Measurements from ENCODE around the gene PCDHGA1.
"Not testable (repeated sequence)": the region's sequence is repeated elsewhere in the genome, so short reads cannot be mapped to it uniquely, and the experiment has no call there.

PCDHGA1 gene

GRCh38 chr5:141330299-141331080 is at the start of gene PCDHGA1:
PCDHGA1 (plus strand) TSS chr5:141330514.
- DNase-seq (ENCODE audit: low spot score): peak; percentile 71

GRCh38 chr5:141298376-141298775 is 31.9 kb upstream of the PCDHGA1 start:
- DNase-seq (ENCODE audit: low spot score): no peak

- DNase-seq (ENCODE audit: low spot score): no peak
Measured at GRCh38 chr5:141303756-141304155, 26.6 kb upstream of the PCDHGA1 start, which contains the start of gene SLC25A2. SLC25A2 (minus strand) TSS chr5:141304049; CDS start chr5:141303865, 184 bp downstream.

GRCh38 chr5:141306630-141307029 is 23.7 kb upstream of the PCDHGA1 start:
- DNase-seq (ENCODE audit: low spot score): no peak

GRCh38 chr5:141313711-141314110 is 16.6 kb upstream of the PCDHGA1 start:
- no peak for DNase-seq (ENCODE audit: low spot score)

- not testable (repeated sequence) for DNase-seq (ENCODE audit: low spot score)
Measured at GRCh38 chr5:141316963-141317362, 13.4 kb upstream of the PCDHGA1 start.

- DNase-seq (ENCODE audit: low spot score): peak; percentile 60
Measured at GRCh38 chr5:141319202-141319601, 11.1 kb upstream of the PCDHGA1 start.

GRCh38 chr5:141319699-141320098 is 10.6 kb upstream of the PCDHGA1 start:
- DNase-seq (ENCODE audit: low spot score): peak; percentile 43

GRCh38 chr5:141320225-141321169 is 9.8 kb upstream of the PCDHGA1 start, which contains the start of gene TAF7:
TAF7 (minus strand) TSS chr5:141320784; CDS start chr5:141320044, 740 bp downstream.
- DNase-seq (ENCODE audit: low spot score): peak; percentile 91

- no peak for DNase-seq (ENCODE audit: low spot score)
Measured at GRCh38 chr5:141322261-141322660, 8.1 kb upstream of the PCDHGA1 start.

- DNase-seq (ENCODE audit: low spot score): peak; percentile 90
Measured at GRCh38 chr5:141326088-141326854, 4.0 kb upstream of the PCDHGA1 start.

- no peak for DNase-seq (ENCODE audit: low spot score)
Measured at GRCh38 chr5:141328231-141328630, 2.1 kb upstream of the PCDHGA1 start.

GRCh38 chr5:141332571-141332970 is 2.3 kb downstream of the PCDHGA1 start:
- DNase-seq (ENCODE audit: low spot score): not testable (repeated sequence)

- DNase-seq (ENCODE audit: low spot score): no peak
Measured at GRCh38 chr5:141338538-141339306, 8.4 kb downstream of the PCDHGA1 start, which contains the start of gene PCDHGA2. PCDHGA2 (plus strand) TSS chr5:141338760.

GRCh38 chr5:141340781-141341354 is 10.6 kb downstream of the PCDHGA1 start:
- not testable (repeated sequence) for DNase-seq (ENCODE audit: low spot score)

- no peak for DNase-seq (ENCODE audit: low spot score)
Measured at GRCh38 chr5:141342773-141343172, 12.5 kb downstream of the PCDHGA1 start.

GRCh38 chr5:141343242-141343952 is 13.1 kb downstream of the PCDHGA1 start, which contains the start of gene PCDHGA3:
PCDHGA3 (plus strand) TSS chr5:141343829; CDS start chr5:141344034, 205 bp downstream.
- no peak for DNase-seq (ENCODE audit: low spot score)

- DNase-seq (ENCODE audit: low spot score): no peak
Measured at GRCh38 chr5:141343953-141344463, 13.7 kb downstream of the PCDHGA1 start.

- DNase-seq (ENCODE audit: low spot score): no peak
Measured at GRCh38 chr5:141345327-141345726, 15.0 kb downstream of the PCDHGA1 start.
